PC-9 (cell line): ENCODE results near the gene ZYG11B. TPM values are rescaled to one million over a fixed set of nuclear protein-coding genes. Genes with fewer than 3 reads are reported as not detected.
A peak's percentile ranks its signal among the peaks of the same experiment; 100 is the strongest.

Experiments used
- BruUV-seq: library from RNA; stranded (reverse); fragments of 400-500 nt; replicated peaks from 2 replicates; lab custom pipeline; 2021; lab: Mats Ljungman, UMichigan
- CTCF ChIA-PET: fragments of 300-600 bp; sonication (Branson Sonifier 250); formaldehyde crosslinking; loops from one replicate; lab custom pipeline; 2022; ENCODE audit warnings: antibody characterized with exemption; lab: Charles Lee
- POLR2A ChIA-PET: fragments of 300-600 bp; sonication (Branson Sonifier 250); formaldehyde crosslinking; loops from one replicate; lab custom pipeline; 2022; ENCODE audit warnings: antibody characterized with exemption; ENCODE audit not compliant: unreplicated experiment; lab: Charles Lee
- DNase-seq, 2 experiments: peaks; one replicate each; pipeline versions ENCODE4 v3.0.0 to v3.0.0-alpha.2; 2015 to 2022; ENCODE audit warnings: mixed read lengths in 1 of 2
- H2AFZ ChIP-seq: fragments of 200-600 bp; sonication (generic); 2 replicates; pipeline ENCODE4 v1.8.1; 2017; ENCODE audit warnings: antibody characterized with exemption
- H3F3A ChIP-seq: fragments of 200-600 bp; sonication (generic); 2 replicates; pipeline ENCODE4 v1.8.1; 2017; ENCODE audit warnings: antibody characterized with exemption, mild to moderate bottlenecking, low read depth; ENCODE audit not compliant: insufficient read depth
- H3K27ac ChIP-seq: fragments of 200-600 bp; sonication (generic); 2 replicates; pipeline ENCODE4 v1.6.1; 2016; ENCODE audit warnings: mixed run types
- H3K27me3 ChIP-seq: fragments of 200-600 bp; sonication (generic); 2 replicates; pipeline ENCODE4 v1.6.1; 2016; ENCODE audit warnings: low read depth, mixed run types; ENCODE audit not compliant: insufficient read depth
- H3K36me3 ChIP-seq: fragments of 200-600 bp; sonication (generic); 2 replicates; pipeline ENCODE4 v1.6.1; 2016; ENCODE audit warnings: low read depth, mixed run types
- H3K4me1 ChIP-seq: fragments of 200-600 bp; sonication (generic); replicated peaks from 2 replicates; pipeline ENCODE4 v1.6.1; 2016; ENCODE audit warnings: mixed run types; ENCODE audit not compliant: insufficient read depth
- H3K4me2 ChIP-seq: fragments of 200-600 bp; sonication (generic); 2 replicates; pipeline ENCODE4 v1.6.1; 2017; ENCODE audit warnings: mixed run types
- H3K4me3 ChIP-seq: fragments of 200-600 bp; sonication (generic); 2 replicates; pipeline ENCODE4 v1.6.1; 2016; ENCODE audit warnings: mixed run types
- H3K79me2 ChIP-seq: fragments of 200-600 bp; sonication (generic); 2 replicates; pipeline ENCODE4 v1.6.1; 2017; ENCODE audit warnings: low read depth, mixed run types
- H3K9me2 ChIP-seq: fragments of 200-600 bp; sonication (generic); 2 replicates; pipeline ENCODE4 v1.8.1; 2017; ENCODE audit warnings: mild to moderate bottlenecking; ENCODE audit not compliant: insufficient read depth
- H3K9me3 ChIP-seq: fragments of 200-600 bp; sonication (generic); 2 replicates; pipeline ENCODE4 v1.8.1; 2016; ENCODE audit warnings: low read depth; ENCODE audit not compliant: insufficient read depth
- H4K20me1 ChIP-seq: fragments of 200-600 bp; sonication (generic); 2 replicates; pipeline ENCODE4 v1.8.1; 2017; ENCODE audit not compliant: insufficient read depth
- CTCF ChIP-seq: fragments of 200-600 bp; sonication (generic); conservative IDR thresholded peaks from 2 replicates; pipeline ENCODE4 v1.6.1; 2017; ENCODE audit warnings: mixed run types, antibody characterized with exemption, mild to moderate bottlenecking, moderate library complexity
- EZH2 ChIP-seq: fragments of 200-600 bp; sonication (generic); IDR thresholded peaks from 2 replicates; pipeline ENCODE4 v1.8.0; 2017; ENCODE audit warnings: antibody characterized with exemption, low read depth
- intact Hi-C: fragments of 100-400 bp; cut with micrococcal nuclease; formaldehyde crosslinking; loops from one replicate; pipeline ENCODE4 v1.10.0; 2022; ENCODE audit not compliant: unreplicated experiment
- total RNA-seq: library from RNA; stranded (reverse); gene quantifications from 2 replicates; pipeline ENCODE4 v1.2.3, GENCODE V29; 2021

The ZYG11B gene
- total RNA-seq, 1 experiment from 2014 or later: 21.4 TPM

DNA sequence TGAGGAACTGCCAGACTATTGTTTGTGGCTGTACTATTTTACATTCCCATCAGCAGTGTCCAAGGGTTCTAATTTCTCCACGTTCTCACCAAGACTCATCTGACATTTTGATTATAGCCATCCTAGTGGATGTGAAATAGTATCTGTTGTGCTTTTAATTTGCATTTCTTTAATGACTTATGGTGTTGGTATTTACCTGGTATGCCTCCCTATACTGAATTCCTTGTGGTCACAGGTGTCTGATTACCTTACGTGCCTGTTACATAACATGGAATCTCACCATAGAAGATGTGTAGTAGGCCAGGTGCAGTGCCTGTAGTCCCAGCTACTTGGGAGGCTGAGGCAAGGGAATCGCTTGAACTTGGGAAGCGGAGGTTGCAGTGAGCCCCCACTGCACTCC is 129.8 kb downstream of the ZYG11B start:
- Histone ChIP-seq H4K20me1 (no peaks in the 10 kb centered on the region), H3K4me2 (peak overlapping the region; percentile 34; the same call in 1 of the 2 replicates), H3K9me2 (no peaks in the 10 kb centered on the region), H3K9me3 (no peaks in the 10 kb centered on the region), H2AFZ (no peak overlapping the region), H3K27me3 (no peaks in the 10 kb centered on the region), H3K36me3 (peaks cover 6% of the 10 kb centered on the region; the same call in 1 of the 2 replicates), H3K4me1 (peaks cover 44% of the 10 kb centered on the region), H3K79me2 (peaks cover 49% of the 10 kb centered on the region), H3F3A (peaks cover 41% of the 10 kb centered on the region), H3K4me3 (no peak overlapping the region), H3K27ac (peak overlapping the region; percentile 69)
- TF ChIP-seq EZH2 (no peak), CTCF (no peak)
- ChIA-PET CTCF (no interaction called here), POLR2A (no interaction called here)
- BruUV-seq: no TSS peak
- intact Hi-C loops: no loop called here
- peak; percentile 37 to 93 for DNase-seq

DNA sequence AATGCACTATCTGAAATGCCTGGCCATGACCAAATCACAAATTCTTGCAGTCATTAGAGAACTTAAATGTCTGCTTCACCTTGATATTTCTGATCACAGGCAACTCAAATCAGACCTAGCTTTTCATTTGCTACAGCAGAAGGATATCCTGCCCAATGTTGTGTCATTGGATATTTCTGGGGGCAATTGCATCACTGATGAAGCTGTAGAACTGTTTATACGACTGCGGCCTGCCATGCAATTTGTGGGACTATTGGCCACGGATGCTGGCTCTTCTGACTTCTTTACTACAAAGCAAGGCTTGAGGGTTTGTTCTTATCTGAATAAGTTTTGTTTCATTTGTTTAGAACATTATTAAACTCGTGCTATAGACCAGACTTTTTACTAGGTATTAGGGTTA is 131.2 kb downstream of the ZYG11B start:
- Histone ChIP-seq H3K4me2 (no peak overlapping the region), H3K4me3 (no peak overlapping the region), H3F3A (peaks cover 44% of the 10 kb centered on the region), H3K36me3 (peaks cover 6% of the 10 kb centered on the region; the same call in 1 of the 2 replicates), H3K9me2 (no peaks in the 10 kb centered on the region), H4K20me1 (no peaks in the 10 kb centered on the region), H2AFZ (no peak overlapping the region), H3K4me1 (peaks cover 49% of the 10 kb centered on the region), H3K27ac (no peak overlapping the region), H3K9me3 (no peaks in the 10 kb centered on the region), H3K79me2 (peaks cover 38% of the 10 kb centered on the region), H3K27me3 (no peaks in the 10 kb centered on the region)
- POLR2A ChIA-PET: interaction anchor here (0.6 kb wide), 1 partner anchor 37 kb away, joined by 4 read pairs; no protein-coding TSS in a partner anchor
- intact Hi-C loops: no loop called here
- CTCF ChIA-PET: no interaction called here
- DNase-seq: no peak
- no TSS peak for BruUV-seq
- TF ChIP-seq EZH2 (no peak), CTCF (no peak)

DNA sequence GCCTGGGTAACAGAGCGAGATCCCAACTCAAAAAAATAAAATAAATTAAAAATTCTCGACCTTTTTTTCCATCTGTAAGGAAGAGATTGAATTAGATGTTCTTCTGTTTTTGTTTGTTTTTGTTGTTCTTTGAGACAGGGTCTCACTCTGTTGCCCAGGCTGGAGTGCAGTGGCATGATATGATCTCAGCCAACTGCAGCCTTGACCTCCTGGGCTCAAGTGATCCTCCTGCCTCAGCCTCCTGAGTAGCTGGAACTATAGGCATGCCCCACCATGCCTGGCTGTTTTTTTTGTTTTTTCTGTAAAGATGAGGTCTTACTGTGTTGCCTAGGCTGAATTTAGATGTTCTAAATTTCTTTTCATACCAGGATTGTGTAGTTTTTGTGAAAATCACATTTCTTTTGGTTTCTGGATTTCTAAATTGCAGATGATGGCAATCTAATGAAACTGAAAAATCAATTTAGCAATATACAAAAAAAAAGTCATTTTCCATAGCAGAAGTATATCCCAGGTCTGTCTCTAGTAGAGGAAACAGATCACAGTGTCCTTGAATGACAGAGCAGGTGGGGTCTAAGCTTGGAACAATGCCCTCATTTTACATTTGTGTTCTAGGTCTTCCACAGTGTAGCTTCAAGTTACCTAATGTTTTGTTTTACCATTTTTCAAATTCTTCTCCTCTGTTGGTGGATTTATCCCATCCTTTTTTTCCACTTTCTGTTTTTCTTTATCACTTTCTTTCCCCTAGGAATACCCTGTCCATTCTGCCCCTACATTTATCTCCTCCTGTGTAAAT is 136.6 kb downstream of the ZYG11B start:
- H3K4me3 ChIP-seq: no peak overlapping the region
- ChIA-PET POLR2A (no interaction called here), CTCF (no interaction called here)
- H4K20me1 ChIP-seq: no peaks in the 10 kb centered on the region
- H3K9me2 ChIP-seq: no peaks in the 10 kb centered on the region
- no peaks in the 10 kb centered on the region for H3K9me3 ChIP-seq
- H3K27me3 ChIP-seq: no peaks in the 10 kb centered on the region
- no peak overlapping the region for H2AFZ ChIP-seq
- no peak for DNase-seq
- BruUV-seq: no TSS peak
- no peak overlapping the region for H3K27ac ChIP-seq
- H3F3A ChIP-seq: peaks cover 24% of the 10 kb centered on the region
- 0 out of 2 replicates have a peak, but pooled peaks cover under 1% of the 10 kb centered on the region for H3K79me2 ChIP-seq
- H3K36me3 ChIP-seq: no peaks in the 10 kb centered on the region
- intact Hi-C loops: no loop called here
- no peak overlapping the region for H3K4me2 ChIP-seq
- H3K4me1 ChIP-seq: peaks cover 25% of the 10 kb centered on the region
- no peak for TF ChIP-seq EZH2
- no peak for TF ChIP-seq CTCF
